HepG2 (cell line): ENCODE data around the gene UGGT1. TPM values are rescaled to one million over a fixed set of nuclear protein-coding genes. Genes with fewer than 3 reads are reported as not detected.
A peak's percentile ranks its signal among the peaks of the same experiment; 100 is the strongest.

ENCODE experiments used
- FOXJ3 ChIP-seq: sonication (generic); formaldehyde crosslinking; IDR thresholded peaks from 2 replicates; pipeline ENCODE4 v1.4.0; 2020; ENCODE audit warnings: missing genetic modification reagents, mild to moderate bottlenecking, borderline replicate concordance
- HIC2 ChIP-seq: sonication (generic); formaldehyde crosslinking; IDR thresholded peaks from 2 replicates; pipeline ENCODE4 v1.9.0; 2022; ENCODE audit warnings: low read depth, missing genetic modification reagents
- IRX3 ChIP-seq: sonication (generic); formaldehyde crosslinking; IDR thresholded peaks from 2 replicates; pipeline ENCODE4 v1.8.1; 2023; ENCODE audit warnings: mild to moderate bottlenecking, low read depth, missing genetic modification reagents, borderline replicate concordance
- LCORL ChIP-seq, 2 experiments: fragments of 450-650 bp in 1 of 2; sonication (generic) in 1 of 2; formaldehyde crosslinking in 1 of 2; IDR thresholded peaks; 2 replicates each; pipeline versions ENCODE4 v1.5.0 to v1.6.1; 2017 to 2020; ENCODE audit warnings: antibody characterized with exemption in 1 of 2, missing genetic modification reagents in 1 of 2
- MAFK ChIP-seq, 2 experiments: IDR thresholded peaks in 1 of 2; conservative IDR thresholded peaks in 1 of 2; 2 replicates each; pipeline ENCODE4 v1.6.1; 2011; ENCODE audit warnings: improper control_type of control experiment in 2 of 2, low read length in 2 of 2
- MIER2 ChIP-seq: IDR thresholded peaks from 2 replicates; pipeline ENCODE4 v1.6.1; 2016; ENCODE audit warnings: missing biosample characterization, missing genetic modification reagents
- MNT ChIP-seq: fragments of 450-650 bp; IDR thresholded peaks from 2 replicates; pipeline ENCODE4 v1.6.1; 2016
- REPIN1 ChIP-seq: sonication (generic); formaldehyde crosslinking; IDR thresholded peaks from 2 replicates; pipeline ENCODE4 v1.8.0; 2022; ENCODE audit warnings: missing genetic modification reagents, low read depth, mild to moderate bottlenecking, borderline replicate concordance
- TFAP4 ChIP-seq: sonication (generic); IDR thresholded peaks from 2 replicates; pipeline ENCODE4 v1.6.1; 2016; ENCODE audit warnings: low read depth, borderline replicate concordance
- ZNF451 ChIP-seq: sonication (generic); formaldehyde crosslinking; IDR thresholded peaks from 2 replicates; pipeline ENCODE4 v1.5.0; 2020; ENCODE audit warnings: mild to moderate bottlenecking, missing genetic modification reagents
- ZNF740 ChIP-seq: sonication (generic); formaldehyde crosslinking; IDR thresholded peaks from 2 replicates; pipeline ENCODE4 v1.4.0; 2020; ENCODE audit warnings: missing genetic modification reagents
- polyA plus RNA-seq, 8 experiments: library from polyadenylated mRNA; depleted of rRNA in 3 of 8; stranded (reverse) in 7 of 8; unstranded in 1 of 8; fragments of >200 nt; fragmentation: Illumina TruSeq in 4 of 8; extraction: Trizol in 4 of 8; gene quantifications; 2 replicates each; pipeline versions ENCODE4 v1.2.1 to v1.2.3, GENCODE V29; 2011 to 2016; ENCODE audit warnings: low read depth in 4 of 8, missing spikeins in 1 of 8, mixed read lengths in 1 of 8; ENCODE audit not compliant: insufficient read depth in 1 of 8
- total RNA-seq, 5 experiments: library from RNA; depleted of rRNA; stranded (reverse); fragments of >200 nt; fragmentation: Illumina TruSeq; extraction: Trizol; gene quantifications; 2 replicates each; pipeline ENCODE4 v1.2.3, GENCODE V29; 2016; ENCODE audit warnings: low read depth in 1 of 5

UGGT1 gene
- total and polyA plus RNA-seq, 2 of the 13 experiments (the other 11 are each of a cell fraction or from before 2014, with no cell fraction given): 35.8 to 83.2 TPM

- TF ChIP-seq TFAP4 (peak; percentile 55; the same call in 1 of the 2 replicates), MAFK (conservative IDR thresholded peaks at IDR 0.05 in 1 of 2, IDR thresholded peaks at IDR 0.05 in 1 of 2; ENCODE audit: low read length in 2 of 2) (no peak), IRX3 (0 out of 2 replicates have a peak, but pooled peaks have one; percentile 12), ZNF740 (CRISPR knock-in tag) (0 out of 2 replicates have a peak, but pooled peaks have one; percentile 36), MIER2 (CRISPR knock-in tag) (0 out of 2 replicates have a peak, but pooled peaks have one; percentile 47), MNT (peak; percentile 22; the same call in 1 of the 2 replicates), REPIN1 (CRISPR knock-in tag) (0 out of 2 replicates have a peak, but pooled peaks have one; percentile 2), HIC2 (CRISPR knock-in tag) (peak; percentile 15; the same call in 1 of the 2 replicates), FOXJ3 (peak; percentile 4; the same call in 1 of the 2 replicates), ZNF451 (CRISPR knock-in tag) (0 out of 2 replicates have a peak, but pooled peaks have one; percentile 13), LCORL (IDR thresholded peaks at IDR 0.05) (no peak), LCORL (CRISPR knock-in tag; IDR thresholded peaks at IDR 0.05) (peak; percentile 12; the same call in 1 of the 2 replicates)
Observed at GRCh38 chr2:128233790-128234395, 142.9 kb downstream of the UGGT1 start (continued).
